Hepatocyte (in vitro differentiated cells): ENCODE measurements around the gene CRTAP. TPM values are rescaled to one million over a fixed set of nuclear protein-coding genes. Genes with fewer than 3 reads are reported as not detected.

ENCODE experiments used
- DNase-seq: peaks from one replicate; pipeline ENCODE4 v3.0.0-alpha.2; 2016; ENCODE audit warnings: low spot score
- H2AFZ ChIP-seq: fragments of 200-600 bp; sonication (generic); 2 replicates; pipeline ENCODE4 v1.6.0; 2016; ENCODE audit warnings: antibody characterized with exemption, mild to moderate bottlenecking
- H3K27ac ChIP-seq: fragments of 200-600 bp; sonication (generic); 2 replicates; pipeline ENCODE4 v1.5.1; 2016; ENCODE audit warnings: mild to moderate bottlenecking
- H3K27me3 ChIP-seq: fragments of 200-600 bp; sonication (generic); 2 replicates; pipeline ENCODE4 v1.6.1; 2016
- H3K36me3 ChIP-seq: fragments of 200-600 bp; sonication (generic); replicated peaks from 2 replicates; pipeline ENCODE4 v1.5.1; 2016; ENCODE audit warnings: low read depth; ENCODE audit not compliant: insufficient read depth
- H3K4me1 ChIP-seq: fragments of 200-600 bp; sonication (generic); 2 replicates; pipeline ENCODE4 v1.5.1; 2016; ENCODE audit warnings: mild to moderate bottlenecking, moderate library complexity; ENCODE audit not compliant: insufficient read depth
- H3K4me2 ChIP-seq: fragments of 200-600 bp; sonication (generic); 2 replicates; pipeline ENCODE4 v1.6.0; 2016
- H3K4me3 ChIP-seq: fragments of 200-600 bp; sonication (generic); 2 replicates; pipeline ENCODE4 v1.5.1; 2016; ENCODE audit warnings: mild to moderate bottlenecking
- H3K79me2 ChIP-seq: fragments of 200-600 bp; sonication (generic); 2 replicates; pipeline ENCODE4 v1.6.0; 2017; ENCODE audit warnings: mild to moderate bottlenecking
- H3K9me2 ChIP-seq: fragments of 200-600 bp; sonication (generic); replicated peaks from 2 replicates; pipeline ENCODE4 v1.6.0; 2017; ENCODE audit warnings: mild to moderate bottlenecking; ENCODE audit not compliant: insufficient read depth
- H3K9me3 ChIP-seq: fragments of 200-600 bp; sonication (generic); 2 replicates; pipeline ENCODE4 v1.5.1; 2016; ENCODE audit warnings: low read depth, mild to moderate bottlenecking
- H4K20me1 ChIP-seq: fragments of 200-600 bp; sonication (generic); 2 replicates; pipeline ENCODE4 v1.6.0; 2016; ENCODE audit warnings: mild to moderate bottlenecking; ENCODE audit not compliant: insufficient read depth, poor library complexity, severe bottlenecking
- EZH2 ChIP-seq: fragments of 200-600 bp; sonication (generic); IDR thresholded peaks from 2 replicates; pipeline ENCODE4 v1.6.1; 2016; ENCODE audit warnings: antibody characterized with exemption, mild to moderate bottlenecking, borderline replicate concordance
- EZH2phosphoT487 ChIP-seq: fragments of 200-600 bp; sonication (generic); IDR thresholded peaks from one replicate; pipeline ENCODE4 v1.6.1; 2018; ENCODE audit warnings: antibody characterized with exemption, mild to moderate bottlenecking, low read depth, moderate library complexity; ENCODE audit not compliant: unreplicated experiment, severe bottlenecking
- WGBS: methylation state at CpG from one replicate; pipeline ENCODE4 v1.1.6; 2016; ENCODE audit warnings: low lambda C conversion rate; ENCODE audit errors: missing lambda C conversion rate; 5-methylcytosine and 5-hydroxymethylcytosine counted together
- polyA plus RNA-seq: library from polyadenylated mRNA; unstranded; fragments of >200 nt; fragmentation: Nextera tagmentation; extraction: Ambion mirVana; gene quantifications from 2 replicates; pipeline ENCODE4 v1.2.1, GENCODE V29; 2016
- total RNA-seq: library from RNA; depleted of rRNA; stranded (reverse); fragments of >200 nt; gene quantifications from 2 replicates; pipeline ENCODE4 v1.2.3, GENCODE V29; 2014
- TF ChIP-seq, protein P1 (sequence below): fragments of 200-600 bp; sonication (generic); IDR thresholded peaks from 2 replicates; pipeline ENCODE4 v1.5.1; 2016; ENCODE audit warnings: antibody characterized with exemption, mild to moderate bottlenecking; ENCODE audit not compliant: poor library complexity

CRTAP gene
- total and polyA plus RNA-seq, 2 experiments from 2014 or later, result 127 to 178 TPM

GRCh38 chr3:33131331-33132018 is 17.7 kb downstream of the CRTAP start:
- Histone ChIP-seq H3K4me2 (no peak overlapping the region), H3K36me3 (no peaks in the 10 kb centered on the region), H2AFZ (no peak overlapping the region), H3K4me1 (no peaks in the 10 kb centered on the region), H3K27me3 (no peaks in the 10 kb centered on the region), H3K9me3 (no peaks in the 10 kb centered on the region), H3K9me2 (no peaks in the 10 kb centered on the region), H3K79me2 (no peaks in the 10 kb centered on the region), H3K4me3 (no peak overlapping the region), H3K27ac (no peak overlapping the region), H4K20me1 (no peaks in the 10 kb centered on the region)
- WGBS, result 43% methylated on average over 6 of the region's 6 CpGs
- peak; percentile 85 for DNase-seq
- TF ChIP-seq EZH2, result no peak
- TF ChIP-seq, protein P1, sequence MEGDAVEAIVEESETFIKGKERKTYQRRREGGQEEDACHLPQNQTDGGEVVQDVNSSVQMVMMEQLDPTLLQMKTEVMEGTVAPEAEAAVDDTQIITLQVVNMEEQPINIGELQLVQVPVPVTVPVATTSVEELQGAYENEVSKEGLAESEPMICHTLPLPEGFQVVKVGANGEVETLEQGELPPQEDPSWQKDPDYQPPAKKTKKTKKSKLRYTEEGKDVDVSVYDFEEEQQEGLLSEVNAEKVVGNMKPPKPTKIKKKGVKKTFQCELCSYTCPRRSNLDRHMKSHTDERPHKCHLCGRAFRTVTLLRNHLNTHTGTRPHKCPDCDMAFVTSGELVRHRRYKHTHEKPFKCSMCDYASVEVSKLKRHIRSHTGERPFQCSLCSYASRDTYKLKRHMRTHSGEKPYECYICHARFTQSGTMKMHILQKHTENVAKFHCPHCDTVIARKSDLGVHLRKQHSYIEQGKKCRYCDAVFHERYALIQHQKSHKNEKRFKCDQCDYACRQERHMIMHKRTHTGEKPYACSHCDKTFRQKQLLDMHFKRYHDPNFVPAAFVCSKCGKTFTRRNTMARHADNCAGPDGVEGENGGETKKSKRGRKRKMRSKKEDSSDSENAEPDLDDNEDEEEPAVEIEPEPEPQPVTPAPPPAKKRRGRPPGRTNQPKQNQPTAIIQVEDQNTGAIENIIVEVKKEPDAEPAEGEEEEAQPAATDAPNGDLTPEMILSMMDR, result peak; percentile 83

DNA sequence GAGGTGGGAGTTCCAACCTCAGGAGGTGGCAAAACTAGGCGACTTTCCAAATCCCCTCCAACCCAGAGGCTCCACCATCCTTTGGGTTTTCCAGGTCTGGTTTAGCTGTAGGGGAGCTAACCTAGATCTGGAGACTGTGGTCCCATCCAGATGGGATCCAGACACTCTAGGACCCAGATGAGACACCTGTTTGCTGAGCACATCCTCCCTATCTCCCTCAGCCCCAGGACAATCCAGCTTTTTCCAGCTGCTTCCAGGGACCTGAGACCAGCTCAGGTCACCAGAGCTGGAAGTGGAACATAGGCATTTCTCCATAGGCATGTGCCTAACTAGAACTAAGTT is 18.2 kb downstream of the CRTAP start:
- H3K4me1 ChIP-seq, result no peaks in the 10 kb centered on the region
- no peak for TF ChIP-seq EZH2
- TF ChIP-seq, protein P1, result no peak
- no peak for TF ChIP-seq EZH2phosphoT487
- 100% methylated on average over 1 of the region's 1 CpG for WGBS

GRCh38 chr3:33134026-33134625 is 20.3 kb downstream of the CRTAP start:
- TF ChIP-seq EZH2, result no peak
- no peak for TF ChIP-seq EZH2phosphoT487
- TF ChIP-seq, protein P1, result no peak
- no peaks in the 10 kb centered on the region for H3K27me3 ChIP-seq
- H4K20me1 ChIP-seq, result no peaks in the 10 kb centered on the region
- H2AFZ ChIP-seq, result no peak overlapping the region
- WGBS, result 70% methylated on average over 4 of the region's 4 CpGs
- H3K4me2 ChIP-seq, result no peak overlapping the region
- H3K4me3 ChIP-seq, result no peak overlapping the region
- H3K27ac ChIP-seq, result no peak overlapping the region
- no peaks in the 10 kb centered on the region for H3K4me1 ChIP-seq
- no peaks in the 10 kb centered on the region for H3K79me2 ChIP-seq
- no peaks in the 10 kb centered on the region for H3K9me3 ChIP-seq
- no peaks in the 10 kb centered on the region for H3K36me3 ChIP-seq
- no peaks in the 10 kb centered on the region for H3K9me2 ChIP-seq
- DNase-seq, result no peak

More for the DNA sequence above, 18.2 kb downstream of the CRTAP start:
- Histone ChIP-seq H2AFZ (no peak overlapping the region), H3K27me3 (no peaks in the 10 kb centered on the region), H4K20me1 (no peaks in the 10 kb centered on the region), H3K27ac (no peak overlapping the region), H3K9me2 (no peaks in the 10 kb centered on the region), H3K4me3 (no peak overlapping the region), H3K4me2 (no peak overlapping the region), H3K79me2 (no peaks in the 10 kb centered on the region), H3K36me3 (no peaks in the 10 kb centered on the region), H3K9me3 (no peaks in the 10 kb centered on the region)
- DNase-seq, result no peak
